ENCODE data around the gene BTF3L4.

GRCh38 chr1:52054496-52055065 lies 1.5 kb upstream of the BTF3L4 start:
- TF ChIP-seq CTCF (IDR thresholded peaks at IDR 0.05), result no peak
- TF ChIP-seq POLR2A (IDR thresholded peaks at IDR 0.05), result no peak

Measured in esophagus squamous epithelium (tissue), 4 donors.